LNCaP clone FGC (cell line): ENCODE data around the gene NOTCH1.

Experiments used
- DNase-seq: peaks from one replicate; pipeline ENCODE4 v3.0.0-alpha.2; 2011; ENCODE audit warnings: low read depth
- H3K4me3 ChIP-seq: 2 replicates; pipeline ENCODE4 v1.5.1; 2011; ENCODE audit warnings: mild to moderate bottlenecking, low read depth, low read length, control low read depth
- TF ChIP-seq, protein P1 (sequence below): IDR thresholded peaks from 2 replicates; pipeline ENCODE4 v1.5.1; 2012; ENCODE audit warnings: mild to moderate bottlenecking; ENCODE audit not compliant: control insufficient read depth, insufficient read depth; ENCODE audit errors: extremely low read depth

Gene NOTCH1

DNA sequence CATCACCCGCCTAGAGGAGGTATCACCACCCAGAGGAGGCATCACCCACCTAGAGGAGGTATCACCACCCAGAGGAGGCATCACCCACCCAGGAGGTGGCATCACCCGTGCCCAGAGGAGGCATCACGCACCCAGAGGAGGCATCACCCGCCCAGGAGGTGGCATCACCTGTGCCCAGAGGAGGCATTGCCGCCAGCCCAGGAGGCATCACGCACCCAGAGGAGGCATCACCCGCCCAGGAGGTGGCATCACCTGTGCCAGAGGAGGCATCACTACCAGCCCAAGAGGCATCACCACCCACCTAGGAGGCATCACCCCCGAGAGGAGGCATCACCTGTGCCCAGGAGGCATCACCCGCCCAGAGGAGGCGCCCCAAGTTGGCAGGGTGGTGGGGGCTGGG, 2.6 kb downstream of the NOTCH1 start:
- no peak overlapping the region for H3K4me3 ChIP-seq
- DNase-seq = no peak
- TF ChIP-seq, protein P1, sequence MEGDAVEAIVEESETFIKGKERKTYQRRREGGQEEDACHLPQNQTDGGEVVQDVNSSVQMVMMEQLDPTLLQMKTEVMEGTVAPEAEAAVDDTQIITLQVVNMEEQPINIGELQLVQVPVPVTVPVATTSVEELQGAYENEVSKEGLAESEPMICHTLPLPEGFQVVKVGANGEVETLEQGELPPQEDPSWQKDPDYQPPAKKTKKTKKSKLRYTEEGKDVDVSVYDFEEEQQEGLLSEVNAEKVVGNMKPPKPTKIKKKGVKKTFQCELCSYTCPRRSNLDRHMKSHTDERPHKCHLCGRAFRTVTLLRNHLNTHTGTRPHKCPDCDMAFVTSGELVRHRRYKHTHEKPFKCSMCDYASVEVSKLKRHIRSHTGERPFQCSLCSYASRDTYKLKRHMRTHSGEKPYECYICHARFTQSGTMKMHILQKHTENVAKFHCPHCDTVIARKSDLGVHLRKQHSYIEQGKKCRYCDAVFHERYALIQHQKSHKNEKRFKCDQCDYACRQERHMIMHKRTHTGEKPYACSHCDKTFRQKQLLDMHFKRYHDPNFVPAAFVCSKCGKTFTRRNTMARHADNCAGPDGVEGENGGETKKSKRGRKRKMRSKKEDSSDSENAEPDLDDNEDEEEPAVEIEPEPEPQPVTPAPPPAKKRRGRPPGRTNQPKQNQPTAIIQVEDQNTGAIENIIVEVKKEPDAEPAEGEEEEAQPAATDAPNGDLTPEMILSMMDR = no peak; the same call in 1 of the 2 replicates

DNA sequence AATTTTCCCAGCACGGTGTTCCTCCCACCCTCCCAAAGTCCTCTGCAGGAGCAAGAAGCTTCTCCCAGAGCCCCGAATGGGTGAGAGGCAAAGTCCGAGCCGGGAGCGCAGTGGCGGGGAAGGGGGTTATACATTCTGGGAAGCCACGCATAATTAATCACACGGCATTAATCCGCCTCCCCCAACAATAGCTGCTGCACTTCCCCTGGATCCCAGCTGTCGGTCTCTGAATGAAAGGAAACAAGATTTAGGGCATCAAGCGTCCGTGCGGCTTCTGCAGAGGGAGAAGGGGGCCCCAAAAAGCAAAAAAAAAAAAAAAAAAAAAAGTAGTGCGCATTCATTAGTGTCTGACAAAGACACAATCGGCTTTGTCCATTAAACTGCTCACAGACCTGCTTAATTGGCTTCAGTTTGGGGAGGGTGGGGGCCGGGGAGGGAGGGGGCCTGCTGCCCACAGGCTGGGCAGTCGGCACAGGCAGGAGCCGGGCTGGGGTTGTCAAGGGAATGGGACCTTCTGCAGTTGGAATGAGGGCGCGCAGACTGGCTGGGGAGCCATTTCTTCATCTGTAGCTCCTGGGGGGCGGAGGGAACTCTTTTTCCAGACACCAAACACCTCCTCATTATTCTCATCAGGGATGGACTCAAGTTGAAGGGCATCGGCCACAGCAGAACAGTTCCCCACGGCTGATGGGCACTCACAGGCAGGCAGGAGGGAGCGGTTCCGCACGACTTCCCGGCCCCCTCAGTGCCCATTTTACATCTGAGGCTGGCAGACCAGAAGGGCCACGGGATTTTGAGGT, 3.4 kb downstream of the NOTCH1 start:
- no peak for DNase-seq
- no peak overlapping the region for H3K4me3 ChIP-seq
- TF ChIP-seq, protein P1 = no peak

DNA sequence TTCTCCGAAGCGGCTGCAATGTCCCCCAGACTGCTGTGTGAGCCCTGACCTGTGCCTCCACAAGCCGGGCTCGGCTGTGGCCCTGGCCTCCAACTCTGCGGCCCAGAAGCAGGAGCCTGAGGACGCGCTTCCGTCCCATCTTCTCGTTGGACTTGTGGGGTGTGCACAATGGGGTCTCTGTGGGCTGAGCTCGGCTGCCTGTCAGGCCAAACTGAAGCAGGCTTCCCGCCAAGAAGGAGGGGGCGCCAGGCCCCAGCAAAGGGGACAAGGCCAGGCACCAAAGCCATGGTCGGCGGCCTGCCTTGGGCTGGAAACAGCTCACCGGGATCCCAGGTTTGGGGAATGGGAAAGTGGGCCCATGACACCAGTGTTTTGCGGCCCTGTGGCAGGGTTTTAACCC, 4.1 kb downstream of the NOTCH1 start:
- H3K4me3 ChIP-seq = no peak overlapping the region
- TF ChIP-seq, protein P1 = no peak
- DNase-seq = no peak

DNA sequence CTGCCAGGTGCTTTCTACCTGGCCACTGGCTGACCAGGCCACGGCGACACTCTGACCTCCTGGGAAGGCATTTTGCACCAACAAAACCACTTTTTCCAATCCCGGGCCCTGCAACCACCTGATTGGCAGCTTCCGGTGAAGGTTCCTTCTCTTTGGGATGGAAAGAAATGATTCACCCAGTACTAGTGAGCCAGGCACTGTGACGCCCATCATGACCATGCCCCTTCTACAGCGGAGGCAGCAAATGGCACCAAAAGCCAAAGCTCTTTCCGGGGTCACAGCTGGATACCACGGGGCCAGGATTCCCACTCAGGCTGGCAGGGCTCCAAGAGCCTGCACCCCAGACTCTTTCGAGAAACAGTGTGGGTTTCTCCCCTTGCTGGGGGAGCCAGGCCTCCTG, 4.7 kb downstream of the NOTCH1 start:
- DNase-seq = no peak
- TF ChIP-seq, protein P1 = no peak
- no peak overlapping the region for H3K4me3 ChIP-seq

DNA sequence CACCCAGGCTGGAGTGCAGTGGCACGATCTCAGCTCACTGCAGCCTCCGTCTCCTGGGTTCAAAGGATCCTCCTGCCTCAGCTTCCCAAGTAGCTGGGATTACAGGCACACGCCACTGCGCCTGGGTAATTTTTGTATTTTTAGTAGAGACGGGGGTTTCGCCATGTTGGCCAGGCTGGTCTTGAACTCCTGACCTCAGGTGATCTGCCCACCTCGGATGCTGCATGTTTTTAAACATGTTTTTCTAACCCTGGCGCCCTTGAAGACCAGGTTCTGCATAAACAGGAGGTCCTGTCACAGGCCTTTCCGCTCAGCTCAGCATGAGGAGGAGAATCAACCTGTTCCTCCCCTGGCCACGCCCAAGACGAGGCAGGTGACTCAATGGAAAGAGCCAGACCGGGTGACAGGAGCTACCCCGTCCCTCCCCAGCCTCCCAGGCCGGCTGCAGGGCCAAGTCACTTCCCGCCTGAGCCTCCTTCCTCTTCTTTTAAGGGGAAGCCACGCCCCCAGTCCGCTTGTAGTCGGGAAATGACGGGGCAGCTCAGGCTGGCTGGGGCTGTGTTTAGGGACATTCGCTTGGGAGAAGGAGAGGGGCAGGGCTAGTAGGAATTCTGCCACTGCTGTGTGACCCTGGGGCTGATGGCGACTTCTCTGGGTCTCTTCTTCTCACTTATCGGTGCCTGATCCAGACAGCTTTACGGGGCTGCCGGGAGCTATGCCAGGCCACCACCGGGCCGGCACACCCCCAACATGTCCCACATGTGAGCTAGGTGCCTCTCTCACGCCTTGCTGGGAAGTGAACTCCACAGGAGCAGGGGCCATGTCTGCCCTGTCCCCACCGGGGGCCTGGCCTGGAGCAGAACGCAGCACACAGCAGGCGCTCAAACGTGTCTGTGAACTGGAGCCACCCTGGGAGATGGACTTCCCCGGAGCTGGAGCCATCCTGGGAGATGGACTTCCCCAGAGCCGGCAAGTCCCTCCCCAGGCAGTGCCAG, 6.1 kb downstream of the NOTCH1 start:
- DNase-seq = peak; percentile 89
- TF ChIP-seq, protein P1 = no peak
- no peak overlapping the region for H3K4me3 ChIP-seq

DNA sequence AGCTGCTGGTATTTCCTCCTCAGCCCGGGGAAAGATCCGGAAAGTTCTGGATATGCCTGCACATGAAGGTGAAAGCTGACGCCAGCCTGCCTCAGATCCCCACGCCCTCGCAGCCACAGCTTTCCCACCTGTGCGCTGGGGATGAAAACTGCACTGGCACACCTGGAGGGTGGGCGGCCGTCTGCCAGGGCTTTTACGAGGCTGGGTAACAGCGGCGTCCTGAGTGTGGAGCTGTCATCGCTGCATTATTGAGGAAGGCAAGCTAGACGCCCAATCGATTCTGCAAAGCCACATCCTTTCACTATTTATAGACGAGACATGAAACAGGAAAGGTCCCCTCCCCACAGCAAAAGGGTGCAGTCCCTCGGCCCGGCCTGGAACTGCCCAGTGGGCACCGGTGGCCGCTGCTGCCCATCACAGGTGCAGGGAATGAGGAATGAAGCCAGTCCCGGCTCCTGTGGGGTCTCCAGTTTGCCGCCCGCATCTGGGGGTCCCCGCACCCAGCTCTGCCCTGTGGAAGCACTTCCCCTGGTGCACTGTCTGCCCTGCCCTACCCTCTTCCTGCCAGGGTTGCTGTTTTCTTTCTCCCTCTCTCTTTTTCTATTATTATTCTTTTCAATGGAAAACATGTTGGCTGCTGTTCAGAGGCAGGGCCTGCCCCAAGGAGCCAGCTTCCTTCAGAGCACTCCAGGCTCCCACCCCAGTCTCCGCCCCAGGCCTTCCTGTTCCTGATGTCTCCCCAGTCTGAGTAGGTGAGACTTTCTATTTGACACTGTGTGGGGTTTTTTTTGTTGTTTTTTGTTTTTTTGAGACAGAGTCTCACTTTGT, 7.0 kb downstream of the NOTCH1 start:
- TF ChIP-seq, protein P1 = no peak
- DNase-seq = no peak
- H3K4me3 ChIP-seq = no peak overlapping the region
